ENCODE data around the gene TPI1. TPM values are rescaled to one million over a fixed set of nuclear protein-coding genes. Genes with fewer than 3 reads are reported as not detected.

Gene TPI1
- total RNA-seq, 1 donor from 2014 or later: 274 TPM

- peaks cover 0 to 22% of the 10 kb centered on the region in 2 donors for H3K36me3 ChIP-seq
- no peaks in the 10 kb centered on the region for H3K4me1 ChIP-seq
- TF ChIP-seq CTCF (IDR thresholded peaks at IDR 0.05) (no peak), POLR2AphosphoS5 (IDR thresholded peaks at IDR 0.05; ENCODE audit: insufficient read depth in 1 of 2, low read depth in 1 of 2) (no peak), POLR2A (IDR thresholded peaks at IDR 0.05) (no peak)
- no peak for DNase-seq (ENCODE audit: extremely low spot score in 2 of 2)
- H3K27ac ChIP-seq: no peak overlapping the region
- H3K27me3 ChIP-seq: no peaks in the 10 kb centered on the region
- no peaks in the 10 kb centered on the region for H3K9me3 ChIP-seq
- intact Hi-C loops (cut with DNase I): no loop called here
- no peak overlapping the region for H3K4me3 ChIP-seq
Observed at GRCh38 chr12:6837370-6838060, 29.8 kb upstream of the TPI1 start.

DNA sequence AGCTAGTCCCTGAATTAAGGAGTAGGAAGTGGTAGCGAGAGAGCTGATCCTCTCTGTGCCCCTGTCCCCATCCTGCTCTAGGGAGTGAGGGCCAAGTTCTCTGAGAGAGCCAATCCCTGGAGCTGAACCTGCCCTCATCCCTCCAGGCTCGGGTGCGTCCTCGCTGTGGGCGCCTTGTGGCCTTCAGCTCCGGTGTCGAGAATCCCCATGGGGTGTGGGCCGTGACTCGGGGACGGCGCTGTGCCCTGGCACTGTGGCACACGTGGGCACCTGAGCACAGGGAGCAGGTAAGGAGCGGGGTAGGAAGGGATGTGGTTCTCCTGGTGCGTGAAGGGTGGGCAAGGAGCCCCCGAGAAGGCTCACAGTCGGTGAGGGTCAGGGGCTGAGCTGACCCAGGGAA is 28.5 kb upstream of the TPI1 start:
- DNase-seq (ENCODE audit: extremely low spot score in 2 of 2): no peak
- no peaks in the 10 kb centered on the region for H3K9me3 ChIP-seq
- peaks cover 0 to 17% of the 10 kb centered on the region in 2 donors for H3K36me3 ChIP-seq
- no peaks in the 10 kb centered on the region for H3K27me3 ChIP-seq
- H3K4me1 ChIP-seq: no peaks in the 10 kb centered on the region
- TF ChIP-seq CTCF (IDR thresholded peaks at IDR 0.05) (no peak), POLR2A (IDR thresholded peaks at IDR 0.05) (no peak), POLR2AphosphoS5 (IDR thresholded peaks at IDR 0.05; ENCODE audit: insufficient read depth in 1 of 2, low read depth in 1 of 2) (no peak)
- intact Hi-C loops (cut with DNase I): no loop called here
- no peak overlapping the region for H3K27ac ChIP-seq
- H3K4me3 ChIP-seq: no peak overlapping the region

DNA sequence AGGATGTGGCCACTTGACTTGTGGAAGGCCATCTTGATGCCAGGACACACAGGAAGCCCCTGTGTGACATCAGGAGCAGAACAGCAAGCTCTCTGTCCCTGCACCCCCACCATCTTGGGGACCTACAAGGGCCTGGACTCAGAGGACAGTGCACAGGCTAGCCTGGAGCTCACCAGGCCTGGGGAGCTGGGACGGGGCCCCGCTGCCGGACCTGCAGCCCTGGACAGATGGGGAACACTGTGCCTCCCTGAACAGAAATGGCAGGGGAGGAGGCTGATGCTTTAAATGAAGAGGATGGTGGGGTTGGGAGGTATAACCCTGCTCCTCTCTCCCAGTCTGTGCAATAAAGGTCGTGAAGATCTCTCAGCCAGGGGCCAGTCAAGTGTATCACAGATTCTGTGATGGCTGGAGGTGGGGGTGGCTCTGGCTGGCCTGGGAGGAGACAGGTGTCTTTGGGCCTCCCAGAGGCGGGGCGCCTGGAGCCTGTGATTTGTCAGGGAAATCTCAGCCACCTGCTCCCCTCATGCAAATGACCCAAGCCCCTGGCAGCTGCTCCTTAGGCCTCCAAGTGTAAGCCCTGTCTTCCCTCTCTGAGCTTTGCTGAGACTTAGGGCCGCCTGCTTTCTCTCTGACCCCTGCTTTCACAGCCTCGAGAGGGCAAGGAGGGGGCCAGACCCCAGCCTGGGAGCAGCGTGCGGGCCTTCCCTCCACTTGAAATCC is 27.7 kb upstream of the TPI1 start:
- H3K36me3 ChIP-seq: peaks cover 0 to 13% of the 10 kb centered on the region in 2 donors
- H3K27me3 ChIP-seq: no peaks in the 10 kb centered on the region
- intact Hi-C loops (cut with DNase I): no loop called here
- H3K4me1 ChIP-seq: no peaks in the 10 kb centered on the region
- TF ChIP-seq POLR2AphosphoS5 (IDR thresholded peaks at IDR 0.05; ENCODE audit: insufficient read depth in 1 of 2, low read depth in 1 of 2) (no peak), CTCF (IDR thresholded peaks at IDR 0.05) (no peak), POLR2A (IDR thresholded peaks at IDR 0.05) (no peak)
- no peaks in the 10 kb centered on the region for H3K9me3 ChIP-seq
- H3K4me3 ChIP-seq: no peak overlapping the region
- H3K27ac ChIP-seq: no peak overlapping the region
- DNase-seq (ENCODE audit: extremely low spot score in 2 of 2): no peak

GRCh38 chr12:6840330-6840729 is 27.0 kb upstream of the TPI1 start:
- Histone ChIP-seq H3K27ac (no peak overlapping the region), H3K36me3 (peaks cover 0 to 19% of the 10 kb centered on the region in 2 donors), H3K27me3 (no peaks in the 10 kb centered on the region), H3K4me3 (no peak overlapping the region), H3K9me3 (no peaks in the 10 kb centered on the region), H3K4me1 (no peaks in the 10 kb centered on the region)
- TF ChIP-seq POLR2A (IDR thresholded peaks at IDR 0.05) (no peak), POLR2AphosphoS5 (IDR thresholded peaks at IDR 0.05; ENCODE audit: insufficient read depth in 1 of 2, low read depth in 1 of 2) (no peak)
- no peak for DNase-seq (ENCODE audit: extremely low spot score in 2 of 2)
- intact Hi-C loops (cut with DNase I): no loop called here

DNA sequence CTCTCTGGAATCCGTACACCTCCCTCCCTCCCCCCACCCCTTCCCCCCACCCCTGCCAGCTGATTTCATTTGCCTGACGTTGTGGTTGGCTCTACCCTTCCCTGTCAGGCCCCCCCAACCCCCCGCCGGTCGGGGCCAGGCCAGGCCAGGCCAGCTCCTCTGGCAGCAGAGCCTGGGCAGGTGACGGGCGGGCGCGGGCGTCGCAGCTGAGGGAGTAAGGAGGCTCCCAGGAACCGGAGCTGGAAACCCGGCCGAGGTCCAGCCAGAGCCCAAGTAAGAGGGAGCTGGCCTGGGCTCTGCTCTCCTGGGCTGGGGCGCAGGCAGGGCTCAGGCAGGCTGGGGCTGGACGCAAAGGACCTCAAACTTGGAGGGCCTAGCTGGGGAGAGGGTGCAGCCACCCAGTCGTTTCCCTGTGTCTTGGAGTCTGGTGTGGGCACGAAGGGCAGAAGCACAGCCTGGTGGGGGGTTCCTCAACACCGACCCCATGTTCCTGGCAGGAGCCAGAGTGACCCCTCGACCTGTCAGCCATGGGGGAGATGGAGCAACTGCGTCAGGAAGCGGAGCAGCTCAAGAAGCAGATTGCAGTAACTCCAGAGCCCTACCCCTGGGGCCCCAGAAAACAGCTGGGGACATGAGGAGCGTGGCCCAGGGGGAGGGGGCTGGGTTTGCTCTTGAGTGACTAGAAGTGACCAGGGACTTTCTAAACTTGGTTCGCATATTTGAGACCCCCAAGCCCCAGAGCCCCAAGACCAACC is 26.4 kb upstream of the TPI1 start, which contains the start of gene GNB3:
TSS of gene GNB3 (plus strand) at position 165 of the 755 bp plus-strand sequence. CDS start at position 528, 363 bp downstream.
- no peak for TF ChIP-seq CTCF (IDR thresholded peaks at IDR 0.05)
- no peak for TF ChIP-seq POLR2A (IDR thresholded peaks at IDR 0.05)
- no peak for TF ChIP-seq POLR2AphosphoS5 (IDR thresholded peaks at IDR 0.05; ENCODE audit: insufficient read depth in 1 of 2, low read depth in 1 of 2)
- intact Hi-C loops (cut with DNase I): no loop called here
- no peak for DNase-seq (ENCODE audit: extremely low spot score in 2 of 2)
- no peak within 1 kb of the TSS for H3K27ac ChIP-seq
- H3K27me3 ChIP-seq: no peaks in the 10 kb centered on the region
- H3K9me3 ChIP-seq: no peaks in the 10 kb centered on the region
- no peak within 1 kb of the TSS for H3K4me3 ChIP-seq
- peaks cover 0 to 25% of the 10 kb centered on the region in 2 donors for H3K36me3 ChIP-seq
- H3K4me1 ChIP-seq: no peaks in the 10 kb centered on the region

All from vagina (tissue), 2 donors.